SK-N-SH treated with all-trans-retinoic acid at 6 μM for 48 hours (cell line): ENCODE data around the gene NCMAP.

Experiments
- ATAC-seq: fragments of 200-7000 bp; cut with Tn5 transposase; 3 replicates; pipeline ENCODE4 v1.9.1; 2020; ENCODE audit warnings: mild to moderate bottlenecking, moderate library complexity
- ARNTL ChIP-seq: fragments of 450-650 bp; formaldehyde crosslinking; IDR thresholded peaks from 2 replicates; pipeline ENCODE4 v1.5.0; 2020; ENCODE audit warnings: low read depth, mild to moderate bottlenecking, moderate library complexity, borderline replicate concordance
- CREB5 ChIP-seq: fragments of 250-450 bp; sonication (Bioruptor Pico); IDR thresholded peaks from 2 replicates; pipeline ENCODE4 v1.5.1; 2020; ENCODE audit warnings: low read depth, mild to moderate bottlenecking, moderate library complexity
- CSDC2 ChIP-seq: fragments of 250-450 bp; sonication (Bioruptor Pico); IDR thresholded peaks from 2 replicates; pipeline ENCODE4 v1.5.0; 2020; ENCODE audit warnings: mild to moderate bottlenecking, moderate library complexity
- CSRNP3 ChIP-seq: fragments of 250-450 bp; sonication (Bioruptor Pico); IDR thresholded peaks from 2 replicates; pipeline ENCODE4 v1.5.1; 2021; ENCODE audit warnings: mild to moderate bottlenecking, moderate library complexity
- ESRRG ChIP-seq: fragments of 250-450 bp; sonication (Bioruptor Pico); IDR thresholded peaks from 2 replicates; pipeline ENCODE4 v1.6.1; 2021; ENCODE audit warnings: mild to moderate bottlenecking
- GLIS3 ChIP-seq: fragments of 250-450 bp; sonication (Bioruptor Pico); IDR thresholded peaks from 2 replicates; pipeline ENCODE4 v1.5.0; 2020; ENCODE audit warnings: mild to moderate bottlenecking, moderate library complexity
- ISL1 ChIP-seq: fragments of 250-450 bp; sonication (Bioruptor Pico); IDR thresholded peaks from 2 replicates; pipeline ENCODE4 v2.1.2; 2022; ENCODE audit warnings: mild to moderate bottlenecking, moderate library complexity
- OSR1 ChIP-seq: fragments of 250-450 bp; sonication (Bioruptor Pico); IDR thresholded peaks from 2 replicates; pipeline ENCODE4 v1.8.0; 2022; ENCODE audit warnings: moderate library complexity, mild to moderate bottlenecking, inconsistent platforms
- PATZ1 ChIP-seq: fragments of 250-450 bp; sonication (Bioruptor Pico); IDR thresholded peaks from 2 replicates; pipeline ENCODE4 v1.8.0; 2020; ENCODE audit warnings: mild to moderate bottlenecking, moderate library complexity, borderline replicate concordance
- POU6F1 ChIP-seq: fragments of 250-450 bp; sonication (Bioruptor Pico); IDR thresholded peaks from 2 replicates; pipeline ENCODE4 v1.8.0; 2021; ENCODE audit warnings: low read depth, mild to moderate bottlenecking, moderate library complexity, borderline replicate concordance
- PPARA ChIP-seq: fragments of 250-450 bp; sonication (Bioruptor Pico); IDR thresholded peaks from 2 replicates; pipeline ENCODE4 v1.5.0; 2020; ENCODE audit warnings: mild to moderate bottlenecking, borderline replicate concordance
- RARB ChIP-seq: fragments of 250-450 bp; sonication (Bioruptor Pico); IDR thresholded peaks from 2 replicates; pipeline ENCODE4 v1.8.0; 2021; ENCODE audit warnings: mild to moderate bottlenecking, moderate library complexity
- SNAI2 ChIP-seq: fragments of 250-450 bp; sonication (Bioruptor Pico); IDR thresholded peaks from 2 replicates; pipeline ENCODE4 v1.5.0; 2020; ENCODE audit warnings: mild to moderate bottlenecking, moderate library complexity
- TCF4 ChIP-seq: fragments of 250-450 bp; sonication (Bioruptor Pico); IDR thresholded peaks from 2 replicates; pipeline ENCODE4 v1.8.0; 2021; ENCODE audit warnings: mild to moderate bottlenecking, moderate library complexity, borderline replicate concordance
- TOX ChIP-seq: fragments of 250-450 bp; sonication (Bioruptor Pico); IDR thresholded peaks from 2 replicates; pipeline ENCODE4 v1.8.0; 2021; ENCODE audit warnings: mild to moderate bottlenecking, moderate library complexity, borderline replicate concordance
- TSHZ2 ChIP-seq: fragments of 250-450 bp; sonication (Bioruptor Pico); IDR thresholded peaks from 2 replicates; pipeline ENCODE4 v1.5.0; 2020; ENCODE audit warnings: mild to moderate bottlenecking, moderate library complexity
- ZC3H10 ChIP-seq: fragments of 250-450 bp; sonication (Bioruptor Pico); IDR thresholded peaks from 2 replicates; pipeline ENCODE4 v1.5.1; 2021; ENCODE audit warnings: mild to moderate bottlenecking, moderate library complexity
- ZFP3 ChIP-seq: fragments of 250-450 bp; sonication (Bioruptor Pico); IDR thresholded peaks from 2 replicates; pipeline ENCODE4 v1.5.0; 2020; ENCODE audit warnings: mild to moderate bottlenecking, moderate library complexity
- ZFP30 ChIP-seq: fragments of 450-650 bp; formaldehyde crosslinking; IDR thresholded peaks from 2 replicates; pipeline ENCODE4 v1.5.0; 2022; ENCODE audit warnings: mild to moderate bottlenecking, moderate library complexity
- ZNF565 ChIP-seq: fragments of 450-650 bp; formaldehyde crosslinking; conservative IDR thresholded peaks from 2 replicates; pipeline ENCODE4 v1.5.0; 2020; ENCODE audit warnings: low read depth, mild to moderate bottlenecking, moderate library complexity
- ZNF70 ChIP-seq: fragments of 450-650 bp; formaldehyde crosslinking; IDR thresholded peaks from 2 replicates; pipeline ENCODE4 v1.5.0; 2020; ENCODE audit warnings: mild to moderate bottlenecking, moderate library complexity

Gene NCMAP

GRCh38 chr1:24567792-24568388 lies 12.0 kb downstream of the NCMAP start:
- TF ChIP-seq SNAI2 (CRISPR knock-in tag) (no peak), ZFP3 (CRISPR knock-in tag) (no peak), RARB (CRISPR knock-in tag) (no peak), ZFP30 (CRISPR knock-in tag) (no peak), TSHZ2 (no peak), CREB5 (CRISPR knock-in tag) (no peak), TCF4 (no peak), ZNF70 (no peak), ISL1 (CRISPR knock-in tag) (no peak), OSR1 (CRISPR knock-in tag) (no peak), POU6F1 (CRISPR knock-in tag) (no peak), CSRNP3 (CRISPR knock-in tag) (no peak), PPARA (CRISPR knock-in tag) (no peak), ARNTL (CRISPR knock-in tag) (no peak), ZC3H10 (no peak), ESRRG (CRISPR knock-in tag) (no peak), PATZ1 (no peak)

GRCh38 chr1:24568475-24568874 lies 12.6 kb downstream of the NCMAP start:
- ATAC-seq: no peak
- no peak for TF ChIP-seq CSDC2
- no peak for TF ChIP-seq SNAI2 (CRISPR knock-in tag)
- TF ChIP-seq, all 23 proteins: peak for 0

More at GRCh38 chr1:24567792-24568388, 12.0 kb downstream of the NCMAP start:
- no peak; the same call in 2 of the 3 replicates for ATAC-seq

GRCh38 chr1:24570265-24571125 lies 14.6 kb downstream of the NCMAP start:
- ATAC-seq: no peak
- no peak for TF ChIP-seq ESRRG (CRISPR knock-in tag)
- TF ChIP-seq ZFP30 (CRISPR knock-in tag): no peak
- TF ChIP-seq GLIS3 (CRISPR knock-in tag): no peak
- no peak for TF ChIP-seq RARB (CRISPR knock-in tag)
- TF ChIP-seq TOX: no peak
- no peak for TF ChIP-seq TCF4
- TF ChIP-seq TSHZ2: no peak
- no peak for TF ChIP-seq ZNF565 (CRISPR knock-in tag)
- TF ChIP-seq SNAI2 (CRISPR knock-in tag): no peak
- no peak for TF ChIP-seq POU6F1 (CRISPR knock-in tag)
